Transverse colon (tissue), 4 donors: ENCODE data around the gene FXN. TPM values are rescaled to one million over a fixed set of nuclear protein-coding genes. Genes with fewer than 3 reads are reported as not detected.
A peak's percentile ranks its signal among the peaks of the same experiment; 100 is the strongest.

Experiments
- DNase-seq: peaks from one replicate; pipeline ENCODE4 v3.0.0-alpha.2; 2019
- H3K27ac ChIP-seq, 4 donors: fragments of 200-600 bp; sonication (generic); 2 replicates each; pipeline ENCODE4 v1.5.1; 2016 to 2018; ENCODE audit warnings: inconsistent platforms in 4 of 4
- H3K27me3 ChIP-seq: fragments of 200-600 bp; sonication (generic); 2 replicates; pipeline ENCODE4 v1.5.1; 2017; ENCODE audit warnings: inconsistent platforms
- H3K36me3 ChIP-seq, 4 donors: fragments of 200-600 bp; sonication (generic); 2 replicates each; pipeline ENCODE4 v1.5.1; 2017 to 2019; ENCODE audit warnings: inconsistent platforms in 4 of 4
- H3K4me1 ChIP-seq, 4 donors: fragments of 200-600 bp; sonication (generic); 2 replicates each; pipeline ENCODE4 v1.5.1; 2017 to 2020; ENCODE audit warnings: inconsistent platforms in 4 of 4
- H3K4me3 ChIP-seq, 4 donors: fragments of 200-600 bp; sonication (generic); 1 replicate in 1 of 4; 2 replicates in 3 of 4; pipeline versions ENCODE4 v1.5.1 to v1.6.1; 2017 to 2019; ENCODE audit warnings: inconsistent platforms in 4 of 4
- H3K9me3 ChIP-seq, 2 donors: fragments of 200-600 bp; sonication (generic); 2 replicates each; pipeline ENCODE4 v1.5.1; 2017 to 2019; ENCODE audit warnings: inconsistent platforms in 2 of 2
- CTCF ChIP-seq, 5 experiments: fragments of 200-600 bp in 3 of 5; fragments of 450-650 bp in 2 of 5; sonication (generic) in 3 of 5; IDR thresholded peaks; 1 replicate in 2 of 5; 2 replicates in 3 of 5; pipeline ENCODE4 v1.5.1; 2016 to 2017; ENCODE audit warnings: antibody characterized with exemption in 5 of 5, inconsistent platforms in 3 of 5, mild to moderate bottlenecking in 2 of 5, moderate library complexity in 1 of 5
- EP300 ChIP-seq: sonication (generic); formaldehyde crosslinking; IDR thresholded peaks from one replicate; pipeline ENCODE4 v1.6.1; 2017; ENCODE audit warnings: antibody characterized with exemption, low read depth
- POLR2A ChIP-seq: fragments of 450-650 bp; IDR thresholded peaks from one replicate; pipeline ENCODE4 v1.6.1; 2016; ENCODE audit warnings: antibody characterized with exemption, mild to moderate bottlenecking, moderate library complexity
- POLR2AphosphoS5 ChIP-seq, 3 donors: sonication (generic); formaldehyde crosslinking; IDR thresholded peaks; one replicate each; pipeline ENCODE4 v1.6.1; 2016; ENCODE audit warnings: antibody characterized with exemption in 3 of 3
- WGBS, 2 donors: methylation state at CpG; one replicate each; pipeline ENCODE4 v1.1.5; 2018; ENCODE audit warnings: low coverage in 1 of 2; 5-methylcytosine and 5-hydroxymethylcytosine counted together
- in situ Hi-C, 4 donors: fragments of 200-750 bp; cut with MboI; loops; one replicate each; pipeline versions ENCODE4 v1.15.0 to v1.15.1; 2017; ENCODE audit warnings: low sequenced_read_pairs in 3 of 4, low pct_ligation_motif_present in 1 of 4, low pct_unique_long_range_greater_than_20kb in 1 of 4
- intact Hi-C: fragments of 100-400 bp; cut with DNase I; formaldehyde crosslinking; loops from one replicate; pipeline ENCODE4 v1.15.1; 2023; ENCODE audit warnings: low total_unique reads
- total RNA-seq, 4 donors: library from RNA; depleted of rRNA; stranded (reverse); fragments of >200 nt; gene quantifications; one replicate each; pipeline ENCODE4 v1.1.0, GENCODE V29; 2016

The FXN gene
- total RNA-seq, 4 donors from 2014 or later, result 2.0 to 5.5 (median 3.5) TPM

GRCh38 chr9:69074801-69075200, 39.2 kb downstream of the FXN start:
- Histone ChIP-seq H3K4me1 (no peaks in the 10 kb centered on the region), H3K27me3 (no peaks in the 10 kb centered on the region), H3K4me3 (no peak overlapping the region), H3K36me3 (no peaks in the 10 kb centered on the region), H3K27ac (no peak overlapping the region), H3K9me3 (no peaks in the 10 kb centered on the region)
- WGBS, 2 donors, result 67 to 72% methylated on average over 1 to 2 of the region's 2 CpGs
- intact Hi-C loops (no loop called here), in situ Hi-C loops (loop anchor here in 1 of 4 donors (25.0 kb wide), 1 partner anchor 112 kb away; no protein-coding TSS in a partner anchor)
- TF ChIP-seq POLR2AphosphoS5 (IDR thresholded peaks at IDR 0.05) (no peak), EP300 (no peak), POLR2A (no peak), CTCF (IDR thresholded peaks at IDR 0.05) (no peak)
- DNase-seq, result no peak

GRCh38 chr9:69076550-69076949, 41.0 kb downstream of the FXN start:
- in situ Hi-C loops, result no loop called here
- WGBS, 2 donors, result 71 to 76% methylated on average over 5 of the region's 5 CpGs
- Histone ChIP-seq H3K27me3 (no peaks in the 10 kb centered on the region), H3K4me3 (no peak overlapping the region), H3K27ac (no peak overlapping the region), H3K9me3 (no peaks in the 10 kb centered on the region), H3K36me3 (no peaks in the 10 kb centered on the region), H3K4me1 (no peaks in the 10 kb centered on the region)
- TF ChIP-seq POLR2A (no peak), CTCF (IDR thresholded peaks at IDR 0.05) (no peak), EP300 (no peak), POLR2AphosphoS5 (IDR thresholded peaks at IDR 0.05) (no peak)
- DNase-seq, result no peak
- intact Hi-C loops, result no loop called here

GRCh38 chr9:69078069-69078468, 42.5 kb downstream of the FXN start:
- Histone ChIP-seq H3K27ac (no peak overlapping the region), H3K9me3 (no peaks in the 10 kb centered on the region), H3K4me1 (no peaks in the 10 kb centered on the region), H3K4me3 (no peak overlapping the region), H3K36me3 (no peaks in the 10 kb centered on the region), H3K27me3 (no peaks in the 10 kb centered on the region)
- intact Hi-C loops (no loop called here), in situ Hi-C loops (no loop called here)
- no peak for TF ChIP-seq POLR2AphosphoS5 (IDR thresholded peaks at IDR 0.05)
- no peak for TF ChIP-seq POLR2A
- no peak for TF ChIP-seq CTCF (IDR thresholded peaks at IDR 0.05)
- TF ChIP-seq EP300, result no peak
- DNase-seq, result no peak
- 0 to 43% methylated on average over 1 to 2 of the region's 2 CpGs for WGBS, 2 donors

GRCh38 chr9:69078581-69078980, 43.0 kb downstream of the FXN start:
- WGBS, 2 donors, result 0% methylated on average over 1 of the region's 1 CpG
- Histone ChIP-seq H3K4me1 (no peaks in the 10 kb centered on the region), H3K27me3 (no peaks in the 10 kb centered on the region), H3K27ac (no peak overlapping the region), H3K4me3 (no peak overlapping the region), H3K36me3 (no peaks in the 10 kb centered on the region), H3K9me3 (no peaks in the 10 kb centered on the region)
- intact Hi-C loops, result no loop called here
- no peak for DNase-seq
- in situ Hi-C loops, result no loop called here
- TF ChIP-seq EP300, result peak; percentile 36
- no peak for TF ChIP-seq POLR2A
- no peak for TF ChIP-seq CTCF (IDR thresholded peaks at IDR 0.05)
- TF ChIP-seq POLR2AphosphoS5 (IDR thresholded peaks at IDR 0.05), result peak in 2 of 3 donors; percentile 15 to 62
